ENCODE results near the gene ERN2.

The ERN2 gene

DNA sequence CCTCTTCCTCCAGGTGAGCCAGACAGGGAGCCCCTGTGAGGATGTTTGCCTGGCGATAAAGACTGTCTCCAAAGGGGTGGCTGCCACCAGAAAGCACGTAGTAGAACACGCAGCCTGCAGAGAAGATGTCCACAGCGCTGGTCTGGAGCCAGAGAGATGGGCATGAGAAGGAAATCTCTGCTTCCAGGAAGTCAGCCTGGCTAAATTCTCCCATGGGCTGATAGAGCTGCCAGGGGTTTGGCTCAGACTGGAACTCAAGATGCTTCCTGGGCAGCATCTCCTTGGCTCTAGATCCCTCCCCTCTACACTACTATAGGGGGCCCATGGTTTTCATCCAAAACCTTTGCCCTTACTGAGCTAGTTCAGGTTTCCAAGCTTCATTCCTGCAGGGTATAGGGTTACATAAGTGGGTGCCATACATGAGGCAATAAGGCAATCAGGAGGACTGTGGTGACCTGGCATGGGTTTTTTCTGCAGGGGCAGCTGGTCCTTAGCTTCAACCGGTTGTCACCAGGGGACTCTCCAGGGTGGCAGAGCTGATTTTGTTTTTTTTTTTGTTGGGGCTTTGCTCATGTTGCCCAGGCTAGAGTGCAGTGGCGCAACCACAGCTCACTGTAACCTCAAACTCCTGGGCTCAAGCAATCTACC, 20.7 kb downstream of the ERN2 start:
- Histone ChIP-seq H2AFZ (ENCODE audit: low read depth, low read length) (no peak overlapping the region), H2BK12ac (ENCODE audit: low read length in 2 of 2) (no peak overlapping the region), H3K79me1 (replicated peaks; ENCODE audit: low read length, poor library complexity, severe bottlenecking) (peaks cover 24% of the 10 kb centered on the region)

DNA sequence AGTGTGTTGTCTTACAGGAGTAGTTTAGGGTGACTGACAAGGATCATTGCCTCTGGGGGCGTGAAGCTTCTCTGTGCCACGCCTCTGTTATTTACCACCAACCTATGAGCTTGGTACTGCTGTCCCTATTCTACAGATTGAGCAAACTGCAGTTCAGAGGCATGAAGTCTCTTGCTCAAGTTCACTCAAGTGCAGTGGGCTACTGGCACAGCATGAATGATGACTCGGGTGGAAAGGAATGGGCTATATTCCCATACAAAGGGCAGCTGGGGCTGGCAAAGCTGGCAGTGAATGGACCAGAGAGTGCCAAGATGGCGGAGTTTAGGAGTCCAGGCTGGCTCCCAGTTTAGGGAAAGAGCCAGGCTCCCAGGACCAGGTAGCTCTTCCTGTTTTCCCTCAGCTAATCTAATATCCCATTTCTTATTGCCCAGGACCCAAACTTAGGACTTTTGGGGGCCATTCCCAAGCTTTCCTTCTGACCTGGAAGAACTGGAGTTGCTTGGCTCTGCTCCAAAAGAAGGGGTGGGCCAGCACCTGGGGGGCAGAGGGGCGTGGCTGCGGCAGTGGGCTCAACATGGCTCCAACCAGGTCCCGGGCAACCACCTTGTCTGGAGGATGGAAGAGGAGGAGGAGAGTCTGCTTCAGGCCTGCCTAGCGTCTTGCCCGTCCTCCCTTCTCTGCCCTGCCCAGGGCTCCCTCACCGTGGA, 21.4 kb downstream of the ERN2 start:
- Histone ChIP-seq H3K36me3 (ENCODE audit: control insufficient read depth in 1 of 2, insufficient read depth in 2 of 2, low read depth in 1 of 2, low read length in 2 of 2) (peaks cover 49 to 55% of the 10 kb centered on the region in 2 experiments), H3K79me1 (replicated peaks; ENCODE audit: low read length, poor library complexity, severe bottlenecking) (peaks cover 28% of the 10 kb centered on the region), H4K91ac (ENCODE audit: low read length) (no peak overlapping the region), H2BK120ac (ENCODE audit: low read depth, low read length) (no peak overlapping the region), H3K9me3 (ENCODE audit: control insufficient read depth, low read length) (no peaks in the 10 kb centered on the region), H2BK5ac (ENCODE audit: low read depth, low read length, poor library complexity, severe bottlenecking) (no peak overlapping the region), H2BK12ac (ENCODE audit: low read length in 2 of 2) (no peak overlapping the region), H3K4me2 (ENCODE audit: low read length, poor library complexity, severe bottlenecking) (no peak overlapping the region), H3K4me3 (ENCODE audit: insufficient read depth in 1 of 2, low read depth in 1 of 2, low read length in 2 of 2) (no peak overlapping the region), H3K27me3 (ENCODE audit: control insufficient read depth in 1 of 2, insufficient read depth in 1 of 2, low read length in 2 of 2) (no peaks in the 10 kb centered on the region), H4K8ac (ENCODE audit: low read length) (no peak overlapping the region), H2BK15ac (ENCODE audit: low read depth, poor library complexity, severe bottlenecking) (no peak overlapping the region), H3K27ac (ENCODE audit: low read length, poor library complexity, severe bottlenecking) (no peak overlapping the region), H2AFZ (ENCODE audit: low read depth, low read length) (no peak overlapping the region), H3K4ac (ENCODE audit: low read depth in 1 of 2, low read length in 2 of 2) (no peak overlapping the region), H3K23ac (ENCODE audit: low read length in 2 of 2) (no peak overlapping the region), H2AK5ac (ENCODE audit: low read length, severe bottlenecking) (no peak overlapping the region), H3K4me1 (ENCODE audit: control insufficient read depth, insufficient read depth, low read depth, low read length) (peaks cover 24% of the 10 kb centered on the region), H3K9ac (ENCODE audit: low read length) (no peak overlapping the region), H3K14ac (ENCODE audit: low read length in 2 of 2) (no peak overlapping the region), H3K18ac (ENCODE audit: low read depth in 1 of 2, low read length in 2 of 2) (no peak overlapping the region)
- 98% methylated on average over 10 of the region's 10 CpGs for WGBS
- no peak for DNase-seq

More for the DNA sequence above, 20.7 kb downstream of the ERN2 start:
- Histone ChIP-seq H2BK5ac (ENCODE audit: low read depth, low read length, poor library complexity, severe bottlenecking) (no peak overlapping the region), H2BK15ac (ENCODE audit: low read depth, poor library complexity, severe bottlenecking) (no peak overlapping the region), H3K4me2 (ENCODE audit: low read length, poor library complexity, severe bottlenecking) (no peak overlapping the region), H3K23ac (ENCODE audit: low read length in 2 of 2) (no peak overlapping the region), H3K4ac (ENCODE audit: low read depth in 1 of 2, low read length in 2 of 2) (no peak overlapping the region), H4K8ac (ENCODE audit: low read length) (no peak overlapping the region), H3K9ac (ENCODE audit: low read length) (no peak overlapping the region), H3K27me3 (ENCODE audit: control insufficient read depth in 1 of 2, insufficient read depth in 1 of 2, low read length in 2 of 2) (no peaks in the 10 kb centered on the region), H2BK120ac (ENCODE audit: low read depth, low read length) (no peak overlapping the region), H3K9me3 (ENCODE audit: control insufficient read depth, low read length) (no peaks in the 10 kb centered on the region), H3K4me1 (ENCODE audit: control insufficient read depth, insufficient read depth, low read depth, low read length) (peaks cover 24% of the 10 kb centered on the region), H3K36me3 (ENCODE audit: control insufficient read depth in 1 of 2, insufficient read depth in 2 of 2, low read depth in 1 of 2, low read length in 2 of 2) (peaks cover 42 to 51% of the 10 kb centered on the region in 2 experiments), H4K91ac (ENCODE audit: low read length) (no peak overlapping the region), H2AK5ac (ENCODE audit: low read length, severe bottlenecking) (no peak overlapping the region), H3K4me3 (ENCODE audit: insufficient read depth in 1 of 2, low read depth in 1 of 2, low read length in 2 of 2) (no peak overlapping the region), H3K14ac (ENCODE audit: low read length in 2 of 2) (no peak overlapping the region), H3K27ac (ENCODE audit: low read length, poor library complexity, severe bottlenecking) (no peak overlapping the region), H3K18ac (ENCODE audit: low read depth in 1 of 2, low read length in 2 of 2) (no peak overlapping the region)
- over 99% methylated on average over 6 of the region's 6 CpGs for WGBS
- DNase-seq = no peak

DNA sequence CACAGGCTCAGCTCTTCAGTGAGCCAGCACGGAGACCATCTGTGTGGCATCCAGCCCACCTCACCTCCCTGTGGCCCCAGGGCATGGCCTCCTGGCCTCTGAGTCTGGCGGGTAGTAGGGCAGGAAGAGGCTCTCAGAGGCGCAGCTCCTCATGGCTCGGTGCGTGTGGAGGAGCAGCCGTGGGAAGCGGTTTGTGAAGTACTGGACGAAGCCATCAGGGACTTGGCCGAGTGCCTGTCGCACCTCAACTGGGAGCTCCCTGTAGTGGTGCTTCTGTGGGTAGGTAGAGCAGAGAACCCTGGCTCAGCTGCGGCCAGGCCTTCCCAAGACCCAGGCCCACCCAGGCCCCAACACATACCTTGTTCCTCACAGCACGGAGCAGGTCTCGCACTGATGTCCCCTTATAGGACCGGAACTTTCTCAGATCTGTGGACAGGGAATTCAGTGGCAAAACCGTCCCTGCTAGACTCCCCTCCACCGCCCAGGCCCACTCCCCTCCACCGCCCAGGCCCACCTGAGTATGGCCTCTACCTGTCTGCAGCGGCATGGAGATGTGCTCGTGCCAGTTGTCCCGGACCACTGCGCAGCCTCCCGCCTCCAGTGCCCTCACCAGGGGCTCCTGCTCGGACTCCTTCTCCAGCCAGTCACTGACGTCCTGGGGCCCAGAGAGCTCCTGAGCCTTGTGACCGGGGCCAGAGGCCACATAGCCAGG, 22.1 kb downstream of the ERN2 start:
- no peak for DNase-seq
- H4K8ac ChIP-seq (ENCODE audit: low read length) = no peak overlapping the region
- no peak overlapping the region for H3K4me2 ChIP-seq (ENCODE audit: low read length, poor library complexity, severe bottlenecking)
- no peak overlapping the region for H4K91ac ChIP-seq (ENCODE audit: low read length)
- no peaks in the 10 kb centered on the region for H3K9me3 ChIP-seq (ENCODE audit: control insufficient read depth, low read length)
- H3K79me1 ChIP-seq (replicated peaks; ENCODE audit: low read length, poor library complexity, severe bottlenecking) = peaks cover 29% of the 10 kb centered on the region
- H3K14ac ChIP-seq (ENCODE audit: low read length in 2 of 2) = no peak overlapping the region
- no peak overlapping the region for H2BK15ac ChIP-seq (ENCODE audit: low read depth, poor library complexity, severe bottlenecking)
- no peak overlapping the region for H3K18ac ChIP-seq (ENCODE audit: low read depth in 1 of 2, low read length in 2 of 2)
- H3K27me3 ChIP-seq (ENCODE audit: control insufficient read depth in 1 of 2, insufficient read depth in 1 of 2, low read length in 2 of 2) = no peaks in the 10 kb centered on the region
- H2BK120ac ChIP-seq (ENCODE audit: low read depth, low read length) = no peak overlapping the region
- H3K4ac ChIP-seq (ENCODE audit: low read depth in 1 of 2, low read length in 2 of 2) = no peak overlapping the region
- H3K4me1 ChIP-seq (ENCODE audit: control insufficient read depth, insufficient read depth, low read depth, low read length) = peaks cover 24% of the 10 kb centered on the region
- H3K36me3 ChIP-seq (ENCODE audit: control insufficient read depth in 1 of 2, insufficient read depth in 2 of 2, low read depth in 1 of 2, low read length in 2 of 2) = peaks cover 55 to 58% of the 10 kb centered on the region in 2 experiments
- H2AK5ac ChIP-seq (ENCODE audit: low read length, severe bottlenecking) = no peak overlapping the region
- no peak overlapping the region for H3K27ac ChIP-seq (ENCODE audit: low read length, poor library complexity, severe bottlenecking)
- H3K23ac ChIP-seq (ENCODE audit: low read length in 2 of 2) = no peak overlapping the region
- no peak overlapping the region for H3K4me3 ChIP-seq (ENCODE audit: insufficient read depth in 1 of 2, low read depth in 1 of 2, low read length in 2 of 2)
- no peak overlapping the region for H2BK5ac ChIP-seq (ENCODE audit: low read depth, low read length, poor library complexity, severe bottlenecking)
- no peak overlapping the region for H2BK12ac ChIP-seq (ENCODE audit: low read length in 2 of 2)
- WGBS = 98% methylated on average over 24 of the region's 25 CpGs
- H2AFZ ChIP-seq (ENCODE audit: low read depth, low read length) = no peak overlapping the region
- H3K9ac ChIP-seq (ENCODE audit: low read length) = no peak overlapping the region
